SK-N-MC (cell line): Measurements from ENCODE around the gene LAPTM4A.

Experiments used
- EZH2 ChIP-seq: fragments of 200-600 bp; sonication (generic); IDR thresholded peaks from one replicate; pipeline ENCODE4 v1.6.1; 2017; ENCODE audit warnings: antibody characterized with exemption
- POLR2AphosphoS5 ChIP-seq: IDR thresholded peaks from 2 replicates; pipeline ENCODE4 v1.6.1; 2012; ENCODE audit warnings: mild to moderate bottlenecking, low read depth, low read length, borderline replicate concordance

GRCh38 chr2:20005891-20006470 is 45.4 kb downstream of the LAPTM4A start:
- TF ChIP-seq EZH2 (no peak), POLR2AphosphoS5 (no peak)
